Neuron (in vitro differentiated cells): ENCODE results near the gene LY86.

Source experiments
- H2AFZ ChIP-seq: one replicate; pipeline ENCODE4 v1.6.1; 2013; ENCODE audit warnings: low read depth, mild to moderate bottlenecking, inconsistent platforms, low read length, moderate library complexity
- H3K27me3 ChIP-seq: one replicate; pipeline ENCODE4 v1.6.1; 2013; ENCODE audit warnings: low read length; ENCODE audit not compliant: insufficient read depth
- H3K36me3 ChIP-seq: one replicate; pipeline ENCODE4 v1.6.1; 2013; ENCODE audit warnings: low read length; ENCODE audit not compliant: insufficient read depth
- H3K4me1 ChIP-seq: one replicate; pipeline ENCODE4 v1.6.1; 2013; ENCODE audit warnings: low read length; ENCODE audit not compliant: insufficient read depth
- H3K4me3 ChIP-seq: 2 replicates; pipeline ENCODE4 v1.5.1; 2013; ENCODE audit warnings: mild to moderate bottlenecking, low read length, moderate library complexity
- H3K9me3 ChIP-seq: one replicate; pipeline ENCODE4 v1.6.1; 2013; ENCODE audit warnings: low read length

LY86 gene

GRCh38 chr6:6646384-6646783 is 57.9 kb downstream of the LY86 start:
- no peak overlapping the region for H3K4me3 ChIP-seq
- no peaks in the 10 kb centered on the region for H3K9me3 ChIP-seq
- no peak overlapping the region for H2AFZ ChIP-seq
- H3K27me3 ChIP-seq = no peaks in the 10 kb centered on the region
- no peaks in the 10 kb centered on the region for H3K4me1 ChIP-seq
- no peaks in the 10 kb centered on the region for H3K36me3 ChIP-seq

- Histone ChIP-seq H3K27me3 (no peaks in the 10 kb centered on the region), H2AFZ (no peak overlapping the region), H3K4me1 (no peaks in the 10 kb centered on the region), H3K36me3 (no peaks in the 10 kb centered on the region), H3K9me3 (no peaks in the 10 kb centered on the region), H3K4me3 (no peak overlapping the region)
These were observed 58.3 kb downstream of the LY86 start for GRCh38 chr6:6646859-6647258.

- no peaks in the 10 kb centered on the region for H3K4me1 ChIP-seq
- no peak overlapping the region for H3K4me3 ChIP-seq
- H2AFZ ChIP-seq = no peak overlapping the region
- no peaks in the 10 kb centered on the region for H3K36me3 ChIP-seq
- no peaks in the 10 kb centered on the region for H3K27me3 ChIP-seq
- H3K9me3 ChIP-seq = no peaks in the 10 kb centered on the region
These were observed 60.3 kb downstream of the LY86 start for GRCh38 chr6:6648692-6649343.

GRCh38 chr6:6649824-6650349 is 61.4 kb downstream of the LY86 start:
- Histone ChIP-seq H3K27me3 (no peaks in the 10 kb centered on the region), H3K4me3 (no peak overlapping the region), H3K4me1 (no peaks in the 10 kb centered on the region), H3K36me3 (no peaks in the 10 kb centered on the region), H2AFZ (no peak overlapping the region), H3K9me3 (no peaks in the 10 kb centered on the region)

- Histone ChIP-seq H3K4me1 (peaks cover 4% of the 10 kb centered on the region), H3K9me3 (no peaks in the 10 kb centered on the region), H3K4me3 (no peak overlapping the region), H3K36me3 (no peaks in the 10 kb centered on the region), H2AFZ (no peak overlapping the region), H3K27me3 (no peaks in the 10 kb centered on the region)
These were observed 62.3 kb downstream of the LY86 start for GRCh38 chr6:6650839-6651238.

GRCh38 chr6:6651335-6651734 is 62.8 kb downstream of the LY86 start:
- Histone ChIP-seq H3K36me3 (no peaks in the 10 kb centered on the region), H3K9me3 (no peaks in the 10 kb centered on the region), H3K4me1 (peaks cover 8% of the 10 kb centered on the region), H3K4me3 (no peak overlapping the region), H3K27me3 (no peaks in the 10 kb centered on the region), H2AFZ (no peak overlapping the region)

GRCh38 chr6:6652932-6653331 is 64.4 kb downstream of the LY86 start:
- Histone ChIP-seq H3K36me3 (no peaks in the 10 kb centered on the region), H3K4me3 (no peak overlapping the region), H3K27me3 (no peaks in the 10 kb centered on the region), H3K9me3 (no peaks in the 10 kb centered on the region), H3K4me1 (peaks cover 12% of the 10 kb centered on the region), H2AFZ (no peak overlapping the region)

- Histone ChIP-seq H3K9me3 (no peaks in the 10 kb centered on the region), H2AFZ (no peak overlapping the region), H3K36me3 (no peaks in the 10 kb centered on the region), H3K27me3 (no peaks in the 10 kb centered on the region), H3K4me3 (no peak overlapping the region), H3K4me1 (peaks cover 12% of the 10 kb centered on the region)
These were observed 66.4 kb downstream of the LY86 start for GRCh38 chr6:6654599-6655575.

- no peaks in the 10 kb centered on the region for H3K27me3 ChIP-seq
- no peak overlapping the region for H2AFZ ChIP-seq
- H3K4me3 ChIP-seq = no peak overlapping the region
- no peaks in the 10 kb centered on the region for H3K9me3 ChIP-seq
- H3K36me3 ChIP-seq = no peaks in the 10 kb centered on the region
- H3K4me1 ChIP-seq = peaks cover 12% of the 10 kb centered on the region
These were observed 67.3 kb downstream of the LY86 start for GRCh38 chr6:6655805-6656251.

GRCh38 chr6:6656287-6656686 is 67.8 kb downstream of the LY86 start:
- Histone ChIP-seq H3K4me1 (peaks cover 12% of the 10 kb centered on the region), H3K4me3 (no peak overlapping the region), H2AFZ (no peak overlapping the region), H3K9me3 (no peaks in the 10 kb centered on the region), H3K27me3 (no peaks in the 10 kb centered on the region), H3K36me3 (no peaks in the 10 kb centered on the region)

- Histone ChIP-seq H3K4me1 (peaks cover 12% of the 10 kb centered on the region), H3K36me3 (no peaks in the 10 kb centered on the region), H3K4me3 (no peak overlapping the region), H3K27me3 (no peaks in the 10 kb centered on the region), H3K9me3 (no peaks in the 10 kb centered on the region), H2AFZ (no peak overlapping the region)
These were observed 68.7 kb downstream of the LY86 start for GRCh38 chr6:6657085-6657819.

GRCh38 chr6:6657820-6658217 is 69.3 kb downstream of the LY86 start:
- Histone ChIP-seq H3K4me3 (no peak overlapping the region), H3K27me3 (no peaks in the 10 kb centered on the region), H3K36me3 (no peaks in the 10 kb centered on the region), H3K4me1 (peaks cover 12% of the 10 kb centered on the region), H2AFZ (no peak overlapping the region), H3K9me3 (no peaks in the 10 kb centered on the region)
